Measurements from ENCODE around the gene LHX3. TPM values are rescaled to one million over a fixed set of nuclear protein-coding genes. Genes with fewer than 3 reads are reported as not detected.

The LHX3 gene
- total RNA-seq, 1 donor from 2014 or later, result not detected

DNA sequence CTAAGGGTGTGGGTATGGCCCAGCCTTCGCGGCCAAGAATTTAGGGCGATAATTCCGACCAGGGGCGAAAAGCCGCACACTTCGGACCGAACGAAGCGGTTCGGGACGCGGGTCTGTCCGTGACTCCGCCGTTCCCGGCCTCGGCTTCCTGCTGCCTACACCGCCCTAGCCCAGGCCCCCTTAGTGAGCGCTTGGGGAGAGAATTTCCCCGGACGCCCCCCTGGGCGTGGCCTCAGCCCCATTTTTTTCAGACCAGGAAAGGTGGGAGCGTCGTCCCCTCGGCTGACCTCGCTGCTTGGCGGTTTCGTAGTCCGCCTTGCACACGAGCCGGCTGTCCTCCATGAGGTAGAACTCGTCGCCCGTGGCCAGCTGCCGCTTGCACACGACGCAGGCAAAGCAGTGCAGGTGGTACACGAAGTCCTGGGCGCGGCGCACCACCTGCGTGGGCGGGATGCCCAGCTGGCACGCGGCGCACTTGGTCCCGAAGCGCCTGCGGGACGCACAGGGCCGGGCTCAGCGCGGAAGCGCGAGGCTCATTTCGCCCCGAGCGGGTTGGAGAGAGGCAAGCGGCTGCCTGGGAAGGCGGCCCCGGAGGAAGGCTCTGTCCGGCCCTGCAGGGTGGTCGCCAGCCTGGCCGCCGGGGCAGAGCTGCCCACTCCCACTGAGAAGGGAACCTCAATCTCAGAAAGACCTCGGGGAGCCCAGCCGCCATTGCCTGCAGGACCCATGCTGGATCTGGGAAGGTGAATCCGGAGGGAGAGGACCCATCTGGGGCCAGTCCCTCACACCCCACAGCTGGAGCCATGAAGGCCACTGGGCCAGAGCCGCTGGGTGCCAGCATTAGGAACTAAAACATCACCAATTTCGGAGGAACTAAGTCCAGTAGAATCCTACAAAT, 5.3 kb downstream of the LHX3 start:
- Mint-ChIP-seq H3K4me3 (no peak overlapping the region), H3K9me3 (no peaks in the 10 kb centered on the region), H3K36me3 (no peaks in the 10 kb centered on the region), H3K4me1 (peaks cover 2% of the 10 kb centered on the region), H3K27ac (no peak overlapping the region), H3K27me3 (ENCODE audit: insufficient read depth, low read depth) (peaks cover 68% of the 10 kb centered on the region)
- Histone ChIP-seq H3K27ac (no peak overlapping the region), H3K4me3 (no peak overlapping the region), H2AFZ (replicated peaks) (no peak overlapping the region), H3K4me2 (no peak overlapping the region), H3K36me3 (no peaks in the 10 kb centered on the region), H3F3A (ENCODE audit: low read depth) (peaks cover 3% of the 10 kb centered on the region), H3K79me2 (ENCODE audit: low read depth) (no peaks in the 10 kb centered on the region), H3K27me3 (peaks cover 100% of the 10 kb centered on the region), H3K9me3 (ENCODE audit: low read depth) (no peaks in the 10 kb centered on the region), H4K20me1 (ENCODE audit: low read depth) (peaks cover 98% of the 10 kb centered on the region), H3K4me1 (peaks cover 6% of the 10 kb centered on the region), H3K9ac (no peak overlapping the region)
- TF ChIP-seq EZH2 (IDR thresholded peaks at IDR 0.05) (peak; percentile 96), EZH2phosphoT487 (IDR thresholded peaks at IDR 0.05) (peak; percentile 99)
- TF ChIP-seq, protein P1, sequence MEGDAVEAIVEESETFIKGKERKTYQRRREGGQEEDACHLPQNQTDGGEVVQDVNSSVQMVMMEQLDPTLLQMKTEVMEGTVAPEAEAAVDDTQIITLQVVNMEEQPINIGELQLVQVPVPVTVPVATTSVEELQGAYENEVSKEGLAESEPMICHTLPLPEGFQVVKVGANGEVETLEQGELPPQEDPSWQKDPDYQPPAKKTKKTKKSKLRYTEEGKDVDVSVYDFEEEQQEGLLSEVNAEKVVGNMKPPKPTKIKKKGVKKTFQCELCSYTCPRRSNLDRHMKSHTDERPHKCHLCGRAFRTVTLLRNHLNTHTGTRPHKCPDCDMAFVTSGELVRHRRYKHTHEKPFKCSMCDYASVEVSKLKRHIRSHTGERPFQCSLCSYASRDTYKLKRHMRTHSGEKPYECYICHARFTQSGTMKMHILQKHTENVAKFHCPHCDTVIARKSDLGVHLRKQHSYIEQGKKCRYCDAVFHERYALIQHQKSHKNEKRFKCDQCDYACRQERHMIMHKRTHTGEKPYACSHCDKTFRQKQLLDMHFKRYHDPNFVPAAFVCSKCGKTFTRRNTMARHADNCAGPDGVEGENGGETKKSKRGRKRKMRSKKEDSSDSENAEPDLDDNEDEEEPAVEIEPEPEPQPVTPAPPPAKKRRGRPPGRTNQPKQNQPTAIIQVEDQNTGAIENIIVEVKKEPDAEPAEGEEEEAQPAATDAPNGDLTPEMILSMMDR (IDR thresholded peaks at IDR 0.05), result no peak
- DNase-seq (ENCODE audit: low spot score), result no peak

DNA sequence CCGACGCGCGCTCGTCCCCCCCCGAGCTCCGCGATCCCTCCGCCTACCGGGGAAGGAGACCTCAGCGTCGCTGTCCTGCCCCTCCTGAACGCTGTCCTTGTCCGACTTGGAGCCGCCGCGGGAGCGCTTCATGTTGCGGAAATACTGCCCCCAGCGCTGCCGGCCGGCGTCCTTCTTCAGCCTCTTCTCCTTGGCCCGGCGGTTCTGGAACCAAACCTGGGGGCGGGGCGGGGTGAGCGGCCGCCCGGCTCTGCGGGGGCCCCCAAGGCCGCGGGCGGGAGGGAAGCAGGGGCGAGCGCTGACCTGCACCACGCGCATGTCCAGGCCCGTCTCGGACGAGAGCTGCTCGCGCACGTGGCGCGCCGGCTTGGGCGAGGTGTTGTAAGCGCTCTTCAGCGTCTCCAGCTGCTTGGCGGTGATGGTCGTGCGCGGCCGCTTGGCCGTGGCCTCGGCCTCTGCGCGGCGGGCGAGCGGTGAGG, 6.3 kb downstream of the LHX3 start:
- Mint-ChIP-seq H3K4me1 (peaks cover 2% of the 10 kb centered on the region), H3K4me3 (no peak overlapping the region), H3K27me3 (ENCODE audit: insufficient read depth, low read depth) (peaks cover 62% of the 10 kb centered on the region), H3K9me3 (no peaks in the 10 kb centered on the region), H3K27ac (no peak overlapping the region), H3K36me3 (no peaks in the 10 kb centered on the region)
- TF ChIP-seq EZH2phosphoT487 (IDR thresholded peaks at IDR 0.05) (peak; percentile 92), EZH2 (IDR thresholded peaks at IDR 0.05) (peak; percentile 96)
- TF ChIP-seq, protein P1 (IDR thresholded peaks at IDR 0.05), result peak; percentile 12
- H3K27ac ChIP-seq, result no peak overlapping the region
- H3K9ac ChIP-seq, result no peak overlapping the region
- H4K20me1 ChIP-seq (ENCODE audit: low read depth), result peaks cover 98% of the 10 kb centered on the region
- no peak overlapping the region for H2AFZ ChIP-seq (replicated peaks)
- H3K27me3 ChIP-seq, result peaks cover 100% of the 10 kb centered on the region
- H3K79me2 ChIP-seq (ENCODE audit: low read depth), result no peaks in the 10 kb centered on the region
- H3K9me3 ChIP-seq (ENCODE audit: low read depth), result no peaks in the 10 kb centered on the region
- peak overlapping the region; percentile 31 for H3K4me3 ChIP-seq
- peak; percentile 70 for DNase-seq (ENCODE audit: low spot score)
- H3K4me2 ChIP-seq, result peak overlapping the region; percentile 54
- no peaks in the 10 kb centered on the region for H3K36me3 ChIP-seq
- peaks cover 6% of the 10 kb centered on the region for H3K4me1 ChIP-seq
- H3F3A ChIP-seq (ENCODE audit: low read depth), result peaks cover 11% of the 10 kb centered on the region

DNA sequence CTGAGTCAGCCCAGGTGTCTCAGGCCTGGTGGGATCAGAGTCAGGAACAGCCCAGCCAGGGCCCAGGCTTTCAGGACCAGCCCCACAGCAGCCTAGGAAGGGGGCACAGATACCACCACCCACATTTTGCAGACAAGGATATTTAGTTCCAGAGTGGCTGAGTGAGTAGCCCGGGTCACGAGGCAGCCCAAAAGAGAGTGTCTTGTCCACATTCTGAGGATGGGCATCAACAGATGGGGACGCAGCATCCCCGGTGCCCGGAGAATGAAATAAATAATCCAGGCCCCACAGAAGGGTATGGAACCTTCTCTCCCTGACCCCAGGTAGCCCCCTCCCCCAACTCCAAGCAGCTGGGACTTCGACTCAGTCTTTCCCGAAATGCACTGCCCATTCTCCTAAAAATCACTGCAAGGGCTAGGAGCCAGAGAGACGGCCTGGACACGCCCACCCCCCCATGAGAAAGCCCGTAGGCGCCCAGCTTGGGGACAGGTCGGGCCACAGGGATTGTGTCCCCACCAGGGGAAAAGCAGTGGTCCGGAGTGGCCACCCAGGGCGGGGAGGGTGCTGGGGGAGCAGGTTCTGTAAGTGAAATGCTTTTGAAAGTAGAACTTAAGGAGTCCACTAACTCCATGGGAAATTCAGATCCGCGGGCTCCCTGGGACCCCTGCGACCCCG, 6.9 kb downstream of the LHX3 start:
- Histone ChIP-seq H4K20me1 (ENCODE audit: low read depth) (peaks cover 97% of the 10 kb centered on the region), H2AFZ (replicated peaks) (no peak overlapping the region), H3K4me3 (peak overlapping the region; percentile 31), H3F3A (ENCODE audit: low read depth) (peaks cover 13% of the 10 kb centered on the region), H3K9ac (no peak overlapping the region), H3K79me2 (ENCODE audit: low read depth) (no peaks in the 10 kb centered on the region), H3K27ac (no peak overlapping the region), H3K4me2 (peak overlapping the region; percentile 54), H3K36me3 (no peaks in the 10 kb centered on the region), H3K9me3 (ENCODE audit: low read depth) (no peaks in the 10 kb centered on the region), H3K4me1 (peaks cover 8% of the 10 kb centered on the region), H3K27me3 (peaks cover 100% of the 10 kb centered on the region)
- H3K27ac Mint-ChIP-seq, result no peak overlapping the region
- peaks cover 2% of the 10 kb centered on the region for H3K4me1 Mint-ChIP-seq
- no peak overlapping the region for H3K4me3 Mint-ChIP-seq
- DNase-seq (ENCODE audit: low spot score), result no peak
- peaks cover 58% of the 10 kb centered on the region for H3K27me3 Mint-ChIP-seq (ENCODE audit: insufficient read depth, low read depth)
- H3K9me3 Mint-ChIP-seq, result no peaks in the 10 kb centered on the region
- no peaks in the 10 kb centered on the region for H3K36me3 Mint-ChIP-seq
- TF ChIP-seq EZH2 (IDR thresholded peaks at IDR 0.05) (no peak), EZH2phosphoT487 (IDR thresholded peaks at IDR 0.05) (peak; percentile 83)
